GF-D8 (cell line): ENCODE results near the gene FH.

Experiments used
- DNase-seq: peaks from one replicate; lab custom pipeline; 2025; lab: John Stamatoyannopoulos, UW

The FH gene

DNA sequence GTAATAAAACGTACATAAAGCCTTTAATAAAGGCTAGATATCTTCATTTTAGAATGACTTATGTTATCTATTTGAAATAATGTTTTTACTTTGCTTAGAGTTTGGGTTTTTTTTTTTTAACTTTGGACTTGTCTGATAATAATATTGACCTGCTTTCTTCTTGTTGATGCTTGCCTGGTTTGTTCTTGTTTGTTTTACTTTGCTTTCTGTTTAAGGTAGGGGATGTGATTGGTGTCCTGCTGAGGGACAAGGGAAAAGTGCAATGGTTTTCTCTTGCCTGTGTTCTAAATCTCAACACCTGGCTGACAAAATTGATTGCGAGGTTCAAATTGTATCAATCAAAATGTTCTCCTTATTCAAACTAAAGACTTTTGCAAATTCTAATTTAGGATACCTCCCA is 2.2 kb upstream of the FH start:
- DNase-seq = no peak

GRCh38 chr1:241520080-241520465 is 518 bp upstream of the FH start:
- no peak for DNase-seq

GRCh38 chr1:241518476-241519307 is 863 bp downstream of the FH start:
- DNase-seq = no peak

- no peak for DNase-seq
These were observed 6.2 kb downstream of the FH start for GRCh38 chr1:241513378-241513777.

DNA sequence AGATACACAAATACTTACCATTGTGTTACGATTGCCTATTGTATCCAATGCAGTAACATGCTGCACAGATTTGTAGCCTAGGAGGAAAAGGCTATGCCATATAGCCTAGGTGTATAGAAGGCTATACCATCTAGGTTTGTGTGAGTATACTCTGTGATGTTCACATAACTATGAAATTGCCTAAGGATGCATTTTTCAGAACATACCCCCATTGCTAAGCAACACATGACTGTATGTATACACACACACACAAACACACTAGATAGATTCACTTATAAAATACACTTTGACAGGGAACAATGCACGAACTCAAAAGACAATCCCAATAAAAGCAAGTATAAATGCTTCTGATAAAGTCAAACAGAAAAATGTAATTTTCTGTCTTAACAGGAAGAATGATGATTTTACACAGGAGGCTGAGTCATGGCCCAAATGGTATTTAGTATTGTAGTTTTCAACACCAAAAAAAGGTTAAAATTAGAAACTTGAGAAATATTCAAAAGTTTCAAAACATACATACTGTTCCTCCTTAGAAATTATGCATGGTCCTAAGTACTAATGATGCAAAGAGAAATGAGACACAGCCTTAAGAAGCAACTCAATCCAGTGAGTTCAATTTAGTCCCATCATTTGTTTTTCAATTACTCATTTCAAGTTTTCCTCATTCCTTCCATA is 12.2 kb downstream of the FH start:
- no peak for DNase-seq

- no peak for DNase-seq
These were observed 16.1 kb downstream of the FH start for GRCh38 chr1:241503444-241503843.

DNA sequence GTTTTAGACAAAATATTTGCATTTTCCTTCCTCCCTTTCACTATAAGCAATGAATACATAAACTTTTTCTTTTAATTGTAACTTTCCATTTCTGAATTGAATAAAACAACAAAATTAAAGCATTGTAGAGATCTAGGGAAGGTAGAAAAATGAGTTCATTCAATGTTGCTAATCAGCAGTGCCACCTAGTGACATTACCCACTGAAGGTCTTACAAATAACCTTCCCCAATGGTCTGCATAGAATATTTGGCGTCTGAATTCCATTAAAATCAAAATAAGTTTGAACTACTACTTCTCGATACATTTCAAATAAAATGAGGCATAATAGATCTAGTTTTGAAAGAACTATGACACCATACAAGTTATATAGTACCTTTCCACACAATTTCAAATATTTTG is 19.6 kb downstream of the FH start:
- DNase-seq = no peak

GRCh38 chr1:241495741-241496140 is 23.8 kb downstream of the FH start:
- DNase-seq = no peak

DNA sequence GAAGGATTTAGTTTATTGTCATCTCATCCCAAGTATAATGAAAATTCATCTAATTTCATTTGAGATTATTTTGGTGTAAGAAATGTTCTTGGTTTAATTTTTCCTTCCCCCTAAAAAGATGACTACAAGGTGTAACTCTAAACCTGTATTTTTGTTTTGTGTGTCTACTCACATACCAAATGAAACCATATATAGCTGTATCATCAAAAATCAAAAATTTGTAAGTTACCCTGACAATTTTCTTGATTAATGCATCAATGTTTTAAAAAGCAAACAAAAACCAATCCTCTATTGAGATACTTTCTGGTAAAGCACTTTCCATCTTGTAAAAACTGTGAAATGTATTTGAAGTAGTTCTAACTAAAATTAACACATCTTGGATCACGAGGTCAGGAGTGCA is 30.8 kb downstream of the FH start:
- DNase-seq = no peak

DNA sequence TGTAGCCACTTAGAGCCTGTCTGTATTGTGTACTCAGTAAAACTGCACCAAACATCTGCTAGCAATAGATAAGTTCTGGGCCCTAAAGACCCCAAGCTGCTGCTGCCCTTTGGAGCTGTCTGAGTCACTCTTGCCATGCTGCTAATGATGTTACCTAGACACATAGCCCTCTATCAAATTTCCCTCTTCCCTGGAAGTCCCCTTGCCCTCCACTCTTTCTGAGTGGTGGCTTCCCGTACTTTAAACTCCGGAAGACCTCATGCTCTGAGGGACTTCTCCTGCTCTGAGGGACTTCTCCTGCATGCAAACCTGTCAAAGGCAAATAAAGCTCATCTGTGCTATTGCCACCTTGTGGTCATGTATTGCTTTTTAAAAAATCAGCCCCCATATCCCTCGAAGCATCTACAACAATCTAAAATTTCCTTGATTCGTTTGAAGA is 34.0 kb downstream of the FH start:
- no peak for DNase-seq

DNA sequence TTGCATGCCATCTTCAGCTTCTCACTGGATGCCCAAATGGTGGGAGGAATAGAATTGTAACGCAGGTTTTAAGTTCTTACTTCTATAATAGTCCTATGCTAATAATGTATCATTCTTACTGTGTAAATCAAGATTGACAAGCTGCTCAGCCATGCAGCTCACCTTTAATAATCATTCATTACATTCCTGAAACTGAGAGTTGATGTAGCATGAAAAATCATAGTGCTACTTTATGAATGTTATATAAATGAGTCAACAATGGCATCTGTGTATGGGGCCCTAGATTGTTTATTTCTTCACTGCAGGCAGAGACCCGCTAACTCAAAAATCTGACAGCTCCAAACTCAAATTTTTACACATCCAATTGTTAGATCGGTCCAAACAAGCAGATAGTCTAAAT is 34.4 kb downstream of the FH start:
- DNase-seq = no peak

- no peak for DNase-seq
These were observed 36.7 kb downstream of the FH start for GRCh38 chr1:241482761-241483250.

DNA sequence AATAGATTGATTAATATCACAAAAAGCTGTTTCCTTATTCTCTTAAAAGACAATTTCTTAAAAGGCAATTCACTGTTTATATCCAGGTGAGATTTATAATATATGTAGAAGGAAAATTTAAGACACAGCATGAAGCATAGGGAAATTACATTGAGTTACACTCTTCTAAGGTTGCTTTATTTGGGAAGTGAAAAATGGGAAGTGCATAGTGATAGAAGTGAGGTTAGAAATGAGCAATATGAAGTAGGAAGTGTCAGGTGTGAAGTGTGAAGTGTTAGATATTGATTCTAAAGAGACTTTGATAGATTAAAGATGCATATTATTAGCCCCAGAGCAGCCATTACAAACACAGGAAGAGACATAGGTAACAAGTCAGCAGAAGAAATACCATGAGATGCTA is 40.3 kb downstream of the FH start:
- DNase-seq = no peak

DNA sequence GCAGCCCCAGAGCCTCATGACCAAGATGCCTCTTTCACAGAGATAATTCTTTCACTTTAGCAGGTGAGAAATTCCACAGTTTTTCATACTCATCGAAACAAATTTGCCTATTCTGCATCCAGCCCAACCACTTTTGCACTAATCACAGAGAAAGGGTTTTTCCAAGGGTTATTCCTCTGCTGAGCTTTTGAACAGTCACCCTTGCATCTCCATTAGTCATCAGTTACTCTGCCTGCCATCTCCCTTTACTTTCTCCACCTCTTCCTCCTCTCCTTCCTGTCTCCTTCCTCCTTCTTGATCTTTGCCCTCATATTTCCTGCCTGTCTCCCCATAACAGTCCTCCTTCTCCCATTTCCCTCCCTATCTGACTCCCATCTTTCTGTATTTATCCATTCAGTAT is 43.9 kb downstream of the FH start:
- DNase-seq = no peak

DNA sequence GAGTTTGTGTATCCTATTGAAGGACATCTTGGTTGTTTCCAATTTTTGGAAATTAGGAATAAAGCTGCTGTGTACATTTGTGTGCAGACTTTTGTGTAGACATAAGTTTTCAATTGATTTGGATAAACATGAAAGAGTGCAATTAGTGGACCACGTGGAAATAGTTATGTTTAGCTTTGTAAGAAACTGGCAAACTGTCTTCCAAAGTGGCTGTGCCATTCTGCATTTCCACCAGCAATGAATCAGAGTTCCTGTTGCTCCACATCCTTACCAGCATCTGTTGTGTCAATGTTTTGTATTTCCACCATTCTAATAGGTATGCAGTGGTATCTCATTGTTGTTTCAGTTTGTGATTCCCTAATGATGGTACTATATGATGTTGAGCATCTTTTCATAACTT is 46.5 kb downstream of the FH start:
- no peak for DNase-seq

- DNase-seq = no peak
These were observed 48.5 kb downstream of the FH start for GRCh38 chr1:241470908-241471590.

GRCh38 chr1:241470361-241470760 is 49.2 kb downstream of the FH start:
- no peak for DNase-seq

GRCh38 chr1:241465673-241466072 is 53.9 kb downstream of the FH start:
- DNase-seq = no peak

DNA sequence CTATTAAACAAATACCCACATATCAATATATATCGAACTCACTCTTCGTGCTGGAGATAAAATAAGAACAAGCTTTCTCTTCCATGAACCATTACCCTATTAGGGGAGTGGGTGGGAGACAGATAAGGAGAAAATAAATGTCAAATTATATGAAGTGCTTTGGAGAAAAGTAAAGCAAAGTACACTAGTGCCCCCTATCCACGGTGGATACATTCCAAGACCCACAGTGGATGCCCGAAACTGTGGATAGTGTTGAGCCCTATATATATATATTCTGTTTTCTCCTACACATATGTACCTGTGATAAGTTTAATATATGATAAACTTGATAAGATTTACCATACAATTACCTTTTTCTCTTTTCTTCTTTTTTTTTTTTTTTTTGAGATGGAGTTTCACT is 54.6 kb downstream of the FH start:
- DNase-seq = no peak

DNA sequence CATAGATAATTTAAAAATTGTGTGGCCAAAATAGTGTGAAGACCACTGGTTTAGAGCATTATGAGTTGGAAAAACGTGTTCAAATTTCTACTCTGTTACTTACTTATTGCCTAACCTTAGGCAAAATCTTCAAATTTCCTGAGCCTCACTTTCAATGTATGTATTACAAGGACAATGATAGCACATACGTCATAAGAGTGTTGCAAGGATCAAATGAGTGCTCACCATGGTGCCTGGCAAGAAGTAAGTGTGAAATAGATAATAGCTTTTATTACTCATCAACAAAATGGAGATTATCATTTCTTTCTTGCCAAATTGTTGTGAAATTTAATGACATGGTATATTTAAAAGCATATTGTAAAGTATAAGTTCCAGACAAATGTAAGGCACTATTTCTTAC is 57.2 kb downstream of the FH start:
- no peak for DNase-seq

DNA sequence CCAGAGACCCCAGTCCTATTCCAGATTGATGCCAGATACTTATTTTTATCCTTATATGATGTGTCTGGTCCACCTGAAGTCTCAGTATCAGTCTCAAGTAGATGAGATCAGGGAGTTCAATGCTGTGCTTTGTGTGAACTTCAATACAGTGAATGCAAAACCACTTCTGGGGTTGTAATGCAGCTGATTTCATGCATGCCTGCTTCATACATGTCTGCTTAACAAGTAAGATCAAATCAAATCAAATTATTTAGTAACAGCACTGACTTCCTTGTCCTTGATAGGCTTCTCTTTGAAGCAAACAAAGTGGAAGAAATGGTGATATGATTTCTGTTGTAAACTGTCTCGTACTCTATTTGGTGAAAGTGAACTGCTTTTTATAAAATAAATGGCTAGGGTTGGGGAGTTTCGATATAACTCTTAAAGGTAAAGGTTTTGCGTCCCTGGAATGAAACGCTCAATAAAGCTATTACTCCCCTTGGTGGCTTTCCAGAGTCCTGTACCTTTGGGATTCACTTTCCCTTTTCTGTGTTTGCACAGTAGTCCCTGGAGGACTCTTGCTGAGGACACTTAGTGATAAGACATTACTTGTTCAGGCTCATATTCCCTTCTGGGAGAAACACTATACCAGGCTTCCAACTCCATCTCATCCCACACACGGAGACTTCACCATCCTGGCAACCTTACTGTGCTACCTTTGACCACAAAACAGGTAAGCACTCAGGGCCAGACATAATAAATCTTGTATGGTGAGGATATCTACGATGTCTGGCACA is 59.3 kb downstream of the FH start:
- no peak for DNase-seq

DNA sequence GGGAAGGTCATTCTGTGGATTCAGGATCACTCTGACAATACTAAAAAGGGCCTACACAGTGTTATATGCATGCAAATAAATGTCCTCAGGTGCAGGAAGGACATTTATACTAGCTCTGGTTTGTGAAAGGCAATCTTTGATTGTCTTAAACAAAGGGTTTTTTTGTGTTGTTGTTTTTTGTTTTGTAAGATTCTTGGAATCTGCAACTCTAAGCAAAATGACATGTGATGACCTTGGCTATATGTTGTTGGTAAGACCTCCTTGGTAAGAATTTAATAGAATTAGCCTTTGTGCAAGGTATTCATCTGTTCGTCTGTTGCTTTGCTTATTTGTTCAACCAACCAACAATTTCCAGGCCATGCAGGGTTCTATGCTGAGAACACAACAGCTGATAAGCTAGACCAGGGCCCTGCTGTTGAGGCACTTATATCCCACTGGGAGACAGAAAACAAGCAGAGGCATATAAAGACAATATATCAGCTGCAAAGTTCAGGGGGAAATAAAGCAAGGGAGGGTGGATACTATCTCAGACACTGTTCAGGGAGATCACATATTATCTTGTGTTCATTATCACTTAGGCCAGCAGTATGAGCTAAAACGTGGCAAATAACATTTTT is 60.3 kb downstream of the FH start:
- no peak for DNase-seq
